ENCODE data around the gene KNTC1. TPM values are rescaled to one million over a fixed set of nuclear protein-coding genes. Genes with fewer than 3 reads are reported as not detected.
A peak's percentile ranks its signal among the peaks of the same experiment; 100 is the strongest.
"Not testable (repeated sequence)": the region's sequence is repeated elsewhere in the genome, so short reads cannot be mapped to it uniquely, and the experiment has no call there.

The KNTC1 gene
- 1 to 10 TPM; 4.1 to 5.7 TPM for total RNA-seq
- long read RNA-seq, partial matches to known transcripts = 0 of 1 reads
- long read RNA-seq, other reads (novel, unspliced or antisense) = 1 of 1 reads

- peak; percentile 98 to 99 for ATAC-seq
- intact Hi-C loops (cut with DNase I) = loop anchor here in 1 of 2 donors (10.0 kb wide), 1 partner anchor 228 kb away; the partner anchor contains the start of gene DENR
- peak; percentile 98 for DNase-seq
Observed at GRCh38 chr12:122526683-122527477, at the start of gene KNTC1, which contains the start of gene RSRC2. TSS of gene KNTC1 (plus strand) at chr12:122527249. CDS start at chr12:122530064, 2,815 bp downstream. TSS of gene RSRC2 (minus strand) at chr12:122526936. CDS start at chr12:122526853, 83 bp downstream.

GRCh38 chr12:122480753-122481152 is 46.3 kb upstream of the KNTC1 start:
- no peak for ATAC-seq

GRCh38 chr12:122481861-122482260 is 45.2 kb upstream of the KNTC1 start:
- DNase-seq (no peak), ATAC-seq (no peak)
- intact Hi-C loops (cut with DNase I) = no loop called here

More at GRCh38 chr12:122480753-122481152, 46.3 kb upstream of the KNTC1 start:
- no peak for DNase-seq
- intact Hi-C loops (cut with DNase I) = no loop called here

- no peak for DNase-seq
- ATAC-seq = no peak
- intact Hi-C loops (cut with DNase I) = no loop called here
Observed at GRCh38 chr12:122483969-122484368, 43.1 kb upstream of the KNTC1 start.

GRCh38 chr12:122484385-122484784 is 42.7 kb upstream of the KNTC1 start:
- intact Hi-C loops (cut with DNase I); ATAC-seq; DNase-seq: not testable (repeated sequence)

GRCh38 chr12:122486360-122486759 is 40.7 kb upstream of the KNTC1 start:
- DNase-seq; intact Hi-C loops (cut with DNase I); ATAC-seq: not testable (repeated sequence)

DNA sequence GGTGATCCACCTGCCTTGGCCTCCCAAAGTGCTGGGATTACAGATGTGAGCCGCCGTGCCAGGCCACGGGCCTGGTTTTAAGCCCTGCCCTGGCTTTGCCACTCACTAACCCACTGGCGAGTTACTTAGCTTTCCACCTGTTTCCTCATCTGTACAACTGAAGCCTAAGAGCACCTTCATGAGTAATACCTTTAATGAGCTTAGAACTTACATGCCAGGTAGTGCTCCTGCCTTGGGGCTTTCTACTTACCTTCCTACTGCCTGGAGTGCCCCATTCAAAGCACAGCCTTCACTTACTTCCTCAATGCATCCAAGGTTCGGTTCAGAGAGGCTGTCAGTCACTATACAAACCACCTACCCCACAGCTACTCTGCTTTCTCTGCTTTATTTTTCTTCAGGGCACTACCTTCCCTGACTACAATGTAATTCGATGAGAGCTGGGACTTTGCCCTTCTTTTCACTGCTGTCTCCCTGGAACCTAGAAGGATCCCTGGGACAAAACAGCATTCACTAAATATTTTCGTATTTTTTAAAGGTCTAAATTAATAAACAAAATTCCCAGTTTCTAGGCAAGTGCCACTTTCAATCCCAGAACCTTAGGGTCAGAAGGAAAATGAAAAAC is 40.1 kb upstream of the KNTC1 start:
- intact Hi-C loops (cut with DNase I) = no loop called here
- no peak for ATAC-seq

DNA sequence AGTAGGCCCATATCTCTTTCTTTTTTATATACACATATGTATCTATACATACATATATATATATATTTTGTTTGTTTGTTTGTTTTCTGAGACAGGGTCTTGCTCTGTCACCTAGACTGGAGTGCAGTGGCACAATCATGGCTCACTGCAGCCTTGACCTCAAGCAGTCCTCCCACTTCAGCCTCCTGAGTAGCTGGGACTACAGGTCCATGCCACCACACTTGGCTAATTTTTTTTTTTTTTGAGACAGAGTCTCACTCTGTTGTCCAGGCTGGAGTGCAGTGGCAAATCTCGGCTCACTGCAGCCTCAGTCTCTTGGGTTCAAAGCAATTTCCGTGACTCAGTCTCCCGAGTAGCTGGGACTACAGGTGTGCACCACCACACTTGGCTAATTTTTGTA is 39.2 kb upstream of the KNTC1 start:
- DNase-seq; ATAC-seq; intact Hi-C loops (cut with DNase I): not testable (repeated sequence)

More for the DNA sequence above, 40.1 kb upstream of the KNTC1 start:
- no peak for DNase-seq

DNA sequence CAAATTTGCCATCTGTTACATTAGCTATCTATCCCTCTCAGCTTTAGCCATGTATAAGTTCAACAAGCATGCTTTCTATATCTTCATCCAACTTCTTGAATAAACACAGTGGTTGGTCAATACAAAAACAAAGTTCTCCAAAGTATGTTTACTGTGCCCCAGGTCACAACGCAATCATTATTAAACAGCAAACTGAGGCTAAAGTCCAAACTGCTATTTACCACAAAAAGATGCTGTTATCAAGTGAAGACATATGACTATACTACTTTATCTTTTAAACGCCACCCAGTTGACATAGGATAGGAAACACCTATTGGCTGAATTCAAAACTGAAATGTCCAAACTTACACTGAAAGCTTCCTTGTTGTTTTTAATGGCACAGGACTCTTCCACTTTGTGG is 38.0 kb upstream of the KNTC1 start:
- intact Hi-C loops (cut with DNase I) = no loop called here
- DNase-seq = no peak
- no peak for ATAC-seq

- ATAC-seq (no peak), DNase-seq (no peak)
- intact Hi-C loops (cut with DNase I) = no loop called here
Observed at GRCh38 chr12:122491991-122492390, 35.1 kb upstream of the KNTC1 start.

GRCh38 chr12:122493222-122493621 is 33.8 kb upstream of the KNTC1 start:
- intact Hi-C loops (cut with DNase I) = not testable (repeated sequence)

GRCh38 chr12:122495258-122495657 is 31.8 kb upstream of the KNTC1 start:
- DNase-seq = no peak
- no peak for ATAC-seq
- intact Hi-C loops (cut with DNase I) = no loop called here

More at GRCh38 chr12:122493222-122493621, 33.8 kb upstream of the KNTC1 start:
- not testable (repeated sequence) for DNase-seq, ATAC-seq

DNA sequence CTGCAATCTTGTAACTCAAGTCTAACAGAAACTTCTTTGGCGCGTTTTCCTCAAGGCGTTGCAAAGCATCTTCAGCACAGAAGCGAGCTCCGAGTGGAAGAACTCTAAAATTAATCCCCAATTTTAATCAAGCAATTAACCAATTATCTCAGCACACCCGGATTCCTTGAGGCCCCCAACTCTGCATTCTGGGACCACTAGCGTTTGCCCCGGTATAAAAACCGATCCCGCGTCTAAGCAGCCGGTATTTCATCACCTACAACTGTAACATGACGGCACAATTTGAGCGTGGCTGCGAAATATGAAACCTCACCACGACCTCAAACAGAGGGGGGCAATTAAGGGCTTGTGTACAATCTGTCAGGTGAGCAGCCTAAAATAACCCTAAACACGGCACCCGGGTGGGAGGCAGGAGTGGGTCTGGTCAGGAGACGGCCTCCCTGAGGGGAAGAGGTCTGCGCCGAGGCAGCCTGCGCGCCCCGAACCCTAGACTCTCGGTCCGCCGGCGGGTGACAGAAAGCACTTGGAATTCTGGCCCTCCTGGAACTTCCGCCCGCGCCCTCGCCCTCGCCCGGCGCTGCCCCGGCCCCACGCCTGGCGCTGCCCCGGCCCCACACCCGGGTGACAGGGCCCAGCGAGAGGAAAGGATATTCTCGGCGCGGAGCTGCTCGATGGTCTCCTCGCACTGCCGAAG is 26.9 kb upstream of the KNTC1 start:
- intact Hi-C loops (cut with DNase I) = no loop called here
- peak; percentile 61 to 62 for ATAC-seq
- DNase-seq = peak; percentile 62

- peak; percentile 98 to 99 for ATAC-seq
- intact Hi-C loops (cut with DNase I) = no loop called here
- DNase-seq = peak; percentile 98
Observed at GRCh38 chr12:122500685-122501488, 26.2 kb upstream of the KNTC1 start, which contains the start of gene ZCCHC8. TSS of gene ZCCHC8 (minus strand) at chr12:122500932. CDS start at chr12:122500840, 92 bp downstream.

DNA sequence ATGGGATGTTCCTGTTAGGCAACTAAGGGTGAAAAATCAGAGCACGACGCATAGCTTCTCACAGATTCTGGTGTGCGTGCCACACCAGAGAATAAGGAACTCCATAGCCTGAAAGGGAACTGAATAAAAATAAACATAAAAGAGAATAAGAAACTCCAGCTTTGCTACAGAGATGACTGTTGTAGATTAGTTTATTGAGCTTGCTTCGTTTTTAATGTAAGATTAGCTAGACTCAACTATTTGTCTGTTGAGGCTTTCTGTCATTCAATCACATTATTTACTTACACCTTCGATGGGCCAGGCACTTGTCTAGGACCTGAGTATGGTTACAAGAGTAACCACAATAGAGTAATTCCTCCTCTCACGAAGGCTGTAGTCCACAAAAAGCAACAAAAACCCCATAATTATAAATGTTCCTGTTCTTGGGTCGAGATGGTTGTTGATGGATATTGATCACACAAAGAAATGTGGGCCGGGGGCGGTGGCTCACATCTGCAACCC is 25.5 kb upstream of the KNTC1 start:
- DNase-seq (no peak), ATAC-seq (no peak)
- intact Hi-C loops (cut with DNase I) = no loop called here

- intact Hi-C loops (cut with DNase I) = no loop called here
- DNase-seq (no peak), ATAC-seq (no peak)
Observed at GRCh38 chr12:122503147-122503751, 23.8 kb upstream of the KNTC1 start.

GRCh38 chr12:122503783-122504590 is 23.1 kb upstream of the KNTC1 start:
- no peak for ATAC-seq
- intact Hi-C loops (cut with DNase I) = no loop called here
- DNase-seq = no peak

Measured in left cardiac atrium (tissue), 4 donors.